DND-41 (cell line): ENCODE results near the gene TCAP.

Experiments
- ATAC-seq: fragments of 200-7000 bp; cut with Tn5 transposase; 3 replicates; pipeline ENCODE4 v1.9.1; 2021; ENCODE audit warnings: low read depth; ENCODE audit not compliant: insufficient read depth
- DNase-seq: peaks from one replicate; pipeline ENCODE4 v3.0.0-alpha.2; 2020
- H2AFZ ChIP-seq: 2 replicates; pipeline ENCODE4 v1.6.0; 2012; ENCODE audit warnings: low read depth, low read length
- H3K27ac ChIP-seq: 2 replicates; pipeline ENCODE4 v1.5.1; 2012; ENCODE audit warnings: low read length, inconsistent platforms
- H3K27me3 ChIP-seq: fragments of 200-600 bp; sonication (generic); 2 replicates; pipeline ENCODE4 v1.6.0; 2012; ENCODE audit warnings: low read length, mild to moderate bottlenecking, inconsistent platforms; ENCODE audit not compliant: insufficient read depth, poor library complexity
- H3K36me3 ChIP-seq: 2 replicates; pipeline ENCODE4 v1.5.1; 2012; ENCODE audit warnings: low read length, inconsistent platforms; ENCODE audit not compliant: insufficient read depth
- H3K4me1 ChIP-seq: 2 replicates; pipeline ENCODE4 v1.5.1; 2012; ENCODE audit warnings: mild to moderate bottlenecking, low read length; ENCODE audit not compliant: insufficient read depth
- H3K4me2 ChIP-seq: 2 replicates; pipeline ENCODE4 v1.6.0; 2012; ENCODE audit warnings: mild to moderate bottlenecking, moderate library complexity, low read length, inconsistent platforms; ENCODE audit not compliant: insufficient read depth
- H3K4me3 ChIP-seq, 2 experiments: fragments of 200-600 bp in 1 of 2; shearing (Covaris generic) in 1 of 2; 2 replicates each; pipeline ENCODE4 v1.5.1; 2012 to 2016; ENCODE audit warnings: inconsistent platforms in 2 of 2, low read length in 2 of 2, mild to moderate bottlenecking in 2 of 2, low read depth in 1 of 2, moderate library complexity in 1 of 2
- H3K79me2 ChIP-seq: 2 replicates; pipeline ENCODE4 v1.6.0; 2012; ENCODE audit warnings: low read length, inconsistent platforms; ENCODE audit not compliant: insufficient read depth
- H3K9ac ChIP-seq: 2 replicates; pipeline ENCODE4 v1.6.0; 2012; ENCODE audit warnings: low read depth, mild to moderate bottlenecking, inconsistent platforms, low read length, moderate library complexity
- H3K9me3 ChIP-seq: 2 replicates; pipeline ENCODE4 v1.5.1; 2012; ENCODE audit warnings: low read length, moderate library complexity, mild to moderate bottlenecking, inconsistent platforms; ENCODE audit not compliant: insufficient read depth, severe bottlenecking
- H4K20me1 ChIP-seq: 2 replicates; pipeline ENCODE4 v1.6.0; 2012; ENCODE audit warnings: low read length; ENCODE audit not compliant: insufficient read depth
- CTCF ChIP-seq: IDR thresholded peaks from 2 replicates; pipeline ENCODE4 v1.5.1; 2012; ENCODE audit warnings: borderline replicate concordance, low read length, moderate library complexity, mild to moderate bottlenecking; ENCODE audit not compliant: poor library complexity, severe bottlenecking; ENCODE audit errors: extremely low read depth
- EZH2 ChIP-seq: IDR thresholded peaks from 3 replicates; pipeline ENCODE4 v1.6.1; 2012; ENCODE audit warnings: borderline replicate concordance, low read depth, mild to moderate bottlenecking, moderate library complexity, low read length, inconsistent platforms; ENCODE audit not compliant: severe bottlenecking

The TCAP gene

GRCh38 chr17:39664581-39665561, at the start of gene TCAP:
Gene TCAP (plus strand): TSS chr17:39665349. CDS start chr17:39665360, 11 bp downstream.
- Histone ChIP-seq H3K27me3 (no peaks in the 10 kb centered on the region), H2AFZ (no peak within 1 kb of the TSS), H3K9ac (no peak within 1 kb of the TSS), H3K4me2 (no peak within 1 kb of the TSS), H4K20me1 (peaks cover 21% of the 10 kb centered on the region; the same call in 1 of the 2 replicates), H3K4me3 (no peak within 1 kb of the TSS), H3K36me3 (peaks cover 33% of the 10 kb centered on the region), H3K9me3 (no peaks in the 10 kb centered on the region), H3K4me1 (no peaks in the 10 kb centered on the region), H3K79me2 (no peaks in the 10 kb centered on the region), H3K27ac (no peak within 1 kb of the TSS)
- no peak for TF ChIP-seq EZH2
- TF ChIP-seq CTCF = no peak
- DNase-seq (no peak), ATAC-seq (peak; percentile 27; the same call in 2 of the 3 replicates)

GRCh38 chr17:39615434-39615833, 49.7 kb upstream of the TCAP start:
- no peaks in the 10 kb centered on the region for H3K79me2 ChIP-seq
- peaks cover 36% of the 10 kb centered on the region for H3K27me3 ChIP-seq
- TF ChIP-seq CTCF (no peak), EZH2 (no peak)

GRCh38 chr17:39617100-39617445, 48.1 kb upstream of the TCAP start:
- Histone ChIP-seq H3K4me2 (peak overlapping the region; percentile 94), H3K27me3 (peaks cover 48% of the 10 kb centered on the region), H3K27ac (no peak overlapping the region), H2AFZ (no peak overlapping the region), H3K36me3 (no peaks in the 10 kb centered on the region), H4K20me1 (peaks cover 11% of the 10 kb centered on the region; the same call in 1 of the 2 replicates), H3K9me3 (no peaks in the 10 kb centered on the region), H3K79me2 (no peaks in the 10 kb centered on the region), H3K4me3 (peak overlapping the region in 1 of 2 experiments; percentile 56; a peak in 2 of 4 replicates), H3K4me1 (peaks cover 19% of the 10 kb centered on the region), H3K9ac (peak overlapping the region; percentile 50; the same call in 1 of the 2 replicates)
- ATAC-seq (no peak), DNase-seq (no peak)
- TF ChIP-seq EZH2 (no peak), CTCF (no peak)

More at GRCh38 chr17:39615434-39615833, 49.7 kb upstream of the TCAP start:
- Histone ChIP-seq H3K4me3 (no peak overlapping the region), H3K4me1 (peaks cover 14% of the 10 kb centered on the region), H3K36me3 (no peaks in the 10 kb centered on the region), H3K27ac (no peak overlapping the region), H3K4me2 (no peak overlapping the region), H4K20me1 (peaks cover 4% of the 10 kb centered on the region; the same call in 1 of the 2 replicates), H3K9me3 (no peaks in the 10 kb centered on the region), H2AFZ (no peak overlapping the region), H3K9ac (no peak overlapping the region)
- ATAC-seq (no peak), DNase-seq (no peak)
